H9 (cell line): ENCODE measurements around the gene CAPSL. TPM values are rescaled to one million over a fixed set of nuclear protein-coding genes. Genes with fewer than 3 reads are reported as not detected.

Experiments
- DNase-seq: peaks from one replicate; pipeline ENCODE4 v3.0.0-alpha.2; 2017
- H2AFZ ChIP-seq: one replicate; pipeline ENCODE4 v1.6.1; 2013; ENCODE audit warnings: mild to moderate bottlenecking, low read length, control low read depth, moderate library complexity
- H2AK5ac ChIP-seq: 2 replicates; pipeline ENCODE4 v1.6.1; 2013; ENCODE audit warnings: low read length, control low read depth, mixed read lengths; ENCODE audit not compliant: insufficient read length
- H2BK120ac ChIP-seq: one replicate; pipeline ENCODE4 v1.6.1; 2013; ENCODE audit warnings: low read depth, mild to moderate bottlenecking, low read length, control low read depth, inconsistent platforms; ENCODE audit not compliant: poor library complexity, severe bottlenecking
- H2BK12ac ChIP-seq: 2 replicates; pipeline ENCODE4 v1.6.1; 2013; ENCODE audit warnings: low read length, control low read depth, mixed read lengths, low read depth; ENCODE audit not compliant: insufficient read length
- H2BK15ac ChIP-seq: 2 replicates; pipeline ENCODE4 v1.6.1; 2013; ENCODE audit warnings: low read depth, low read length, control low read depth
- H2BK20ac ChIP-seq: one replicate; pipeline ENCODE4 v1.6.1; 2013; ENCODE audit warnings: low read depth, mild to moderate bottlenecking, low read length, control low read depth, inconsistent platforms; ENCODE audit not compliant: poor library complexity, severe bottlenecking
- H2BK5ac ChIP-seq: 2 replicates; pipeline ENCODE4 v1.6.1; 2013; ENCODE audit warnings: low read length, control low read depth, mixed read lengths; ENCODE audit not compliant: insufficient read length
- H3K14ac ChIP-seq: 2 replicates; pipeline ENCODE4 v1.6.1; 2013; ENCODE audit warnings: low read length, control low read depth; ENCODE audit not compliant: insufficient read depth
- H3K18ac ChIP-seq: 2 replicates; pipeline ENCODE4 v1.6.1; 2013; ENCODE audit warnings: low read depth, mild to moderate bottlenecking, mixed read lengths, low read length, control low read depth; ENCODE audit not compliant: insufficient read length
- H3K23ac ChIP-seq: 2 replicates; pipeline ENCODE4 v1.6.1; 2013; ENCODE audit warnings: low read length, control low read depth, mixed read lengths, low read depth; ENCODE audit not compliant: insufficient read length
- H3K23me2 ChIP-seq: 2 replicates; pipeline ENCODE4 v1.6.1; 2013; ENCODE audit warnings: low read depth, mild to moderate bottlenecking, mixed read lengths, low read length, control low read depth; ENCODE audit not compliant: insufficient read length, poor library complexity, severe bottlenecking
- H3K27ac ChIP-seq: 2 replicates; pipeline ENCODE4 v1.5.1; 2013; ENCODE audit warnings: low read length, control low read depth, mixed read lengths, low read depth; ENCODE audit not compliant: insufficient read length
- H3K27me3 ChIP-seq: 2 replicates; pipeline ENCODE4 v1.6.1; 2013; ENCODE audit warnings: low read length, control low read depth, inconsistent platforms; ENCODE audit not compliant: insufficient read depth
- H3K4ac ChIP-seq: 2 replicates; pipeline ENCODE4 v1.6.1; 2013; ENCODE audit warnings: low read depth, mild to moderate bottlenecking, control low read depth, inconsistent platforms, low read length, moderate library complexity
- H3K4me1 ChIP-seq: 2 replicates; pipeline ENCODE4 v1.6.1; 2013; ENCODE audit warnings: low read length, control low read depth, inconsistent platforms; ENCODE audit not compliant: insufficient read depth
- H3K4me2 ChIP-seq: 2 replicates; pipeline ENCODE4 v1.6.1; 2013; ENCODE audit warnings: low read length, control low read depth, mixed read lengths; ENCODE audit not compliant: insufficient read length, insufficient read depth
- H3K56ac ChIP-seq: 2 replicates; pipeline ENCODE4 v1.6.1; 2013; ENCODE audit warnings: low read depth, mild to moderate bottlenecking, mixed read lengths, low read length, control low read depth; ENCODE audit not compliant: insufficient read length
- H3K79me1 ChIP-seq: 2 replicates; pipeline ENCODE4 v1.6.1; 2013; ENCODE audit warnings: low read depth, mild to moderate bottlenecking, moderate library complexity, low read length, control low read depth, inconsistent platforms; ENCODE audit not compliant: insufficient read depth, poor library complexity, severe bottlenecking
- H3K79me2 ChIP-seq: 2 replicates; pipeline ENCODE4 v1.6.1; 2013; ENCODE audit warnings: low read length, control low read depth, inconsistent platforms; ENCODE audit not compliant: insufficient read depth
- H3K9ac ChIP-seq: 2 replicates; pipeline ENCODE4 v1.6.1; 2013; ENCODE audit warnings: low read length, control low read depth, mixed read lengths; ENCODE audit not compliant: insufficient read length; ENCODE audit errors: extremely low read depth
- H3K9me3 ChIP-seq: one replicate; pipeline ENCODE4 v1.6.1; 2013; ENCODE audit warnings: low read depth, low read length, inconsistent platforms; ENCODE audit not compliant: control insufficient read depth
- H3T11ph ChIP-seq: one replicate; pipeline ENCODE4 v1.6.1; 2013; ENCODE audit warnings: mild to moderate bottlenecking, low read length, control low read depth, inconsistent platforms
- H4K20me1 ChIP-seq: one replicate; pipeline ENCODE4 v1.6.1; 2013; ENCODE audit not compliant: control insufficient read depth, insufficient read length, insufficient read depth
- H4K5ac ChIP-seq: 2 replicates; pipeline ENCODE4 v1.6.1; 2013; ENCODE audit warnings: low read depth, mild to moderate bottlenecking, mixed read lengths, low read length, control low read depth; ENCODE audit not compliant: insufficient read length
- H4K8ac ChIP-seq: replicated peaks from 2 replicates; pipeline ENCODE4 v1.6.1; 2013; ENCODE audit warnings: low read length, control low read depth, mixed read lengths, low read depth; ENCODE audit not compliant: insufficient read length
- H4K91ac ChIP-seq: 2 replicates; pipeline ENCODE4 v1.6.1; 2013; ENCODE audit warnings: low read depth, mild to moderate bottlenecking, moderate library complexity, mixed read lengths, low read length, control low read depth; ENCODE audit not compliant: insufficient read length
- H3K27ac Mint-ChIP-seq, 3 experiments: 2 replicates in 2 of 3; 3 replicates in 1 of 3; pipeline ENCODE4 v1.8.0; 2020 to 2021; ENCODE audit warnings: mixed read lengths in 3 of 3, mild to moderate bottlenecking in 1 of 3, moderate library complexity in 1 of 3
- H3K27me3 Mint-ChIP-seq: 2 replicates; pipeline ENCODE4 v1.8.0; 2021; ENCODE audit warnings: low read depth, mild to moderate bottlenecking, moderate library complexity, mixed read lengths
- H3K36me3 Mint-ChIP-seq, 3 experiments: 2 replicates in 2 of 3; 3 replicates in 1 of 3; pipeline ENCODE4 v1.8.0; 2020 to 2021; ENCODE audit warnings: low read depth in 3 of 3, mixed read lengths in 3 of 3; ENCODE audit not compliant: insufficient read depth in 1 of 3
- H3K4me1 Mint-ChIP-seq, 2 experiments: 2 replicates each; pipeline ENCODE4 v1.8.0; 2020; ENCODE audit warnings: mixed read lengths in 2 of 2
- H3K4me3 Mint-ChIP-seq, 2 experiments: 2 replicates in 1 of 2; 3 replicates in 1 of 2; pipeline ENCODE4 v1.8.0; 2020 to 2021; ENCODE audit warnings: mild to moderate bottlenecking in 2 of 2, mixed read lengths in 2 of 2, moderate library complexity in 1 of 2
- H3K9me3 Mint-ChIP-seq, 2 experiments: 2 replicates in 1 of 2; 3 replicates in 1 of 2; pipeline ENCODE4 v1.8.0; 2020; ENCODE audit warnings: mild to moderate bottlenecking in 2 of 2, mixed read lengths in 2 of 2, moderate library complexity in 1 of 2
- WGBS: extraction: QIAGEN DNeasy Blood & Tissue Kit; methylation state at CpG from one replicate; pipeline ENCODE4 v1.1.7; 2013; ENCODE audit warnings: missing lambda C conversion rate, low lambda C conversion rate, mixed read lengths; ENCODE audit not compliant: insufficient read length; ENCODE audit errors: extremely low coverage; 5-methylcytosine and 5-hydroxymethylcytosine counted together
- total RNA-seq: library from RNA; stranded (reverse); gene quantifications from 2 replicates; pipeline ENCODE4 v1.2.1, GENCODE V29; 2021
- TF ChIP-seq, protein P1 (sequence below): fragments of 200-600 bp; sonication (generic); conservative IDR thresholded peaks from 3 replicates; pipeline ENCODE4 v1.8.0; 2021; ENCODE audit warnings: antibody characterized with exemption, mild to moderate bottlenecking

The CAPSL gene
- total RNA-seq, 1 experiment from 2014 or later = not detected

- Histone ChIP-seq H3K9ac (no peak overlapping the region), H3K18ac (no peak overlapping the region), H3K4me1 (no peaks in the 10 kb centered on the region), H3K56ac (no peak overlapping the region), H3K23ac (no peak overlapping the region), H2BK20ac (no peak overlapping the region), H3K79me2 (no peaks in the 10 kb centered on the region), H4K5ac (no peak overlapping the region), H2BK120ac (no peak overlapping the region), H3K27me3 (no peaks in the 10 kb centered on the region), H4K20me1 (no peaks in the 10 kb centered on the region), H3K79me1 (no peaks in the 10 kb centered on the region), H4K91ac (no peak overlapping the region), H3K27ac (no peak overlapping the region), H3K4me2 (no peak overlapping the region), H2AK5ac (no peak overlapping the region), H3K4ac (no peak overlapping the region), H2BK5ac (no peak overlapping the region), H3K14ac (no peak overlapping the region), H4K8ac (no peak overlapping the region), H3K9me3 (no peaks in the 10 kb centered on the region), H2BK15ac (no peak overlapping the region), H3T11ph (no peak overlapping the region), H3K23me2 (no peaks in the 10 kb centered on the region), H2BK12ac (no peak overlapping the region), H2AFZ (no peak overlapping the region)
- no peak for DNase-seq
- Mint-ChIP-seq H3K27me3 (no peaks in the 10 kb centered on the region), H3K9me3 (no peaks in the 10 kb centered on the region), H3K4me1 (peaks cover 0 to 5% of the 10 kb centered on the region in 2 experiments; a peak in 2 of 4 replicates), H3K36me3 (no peaks in the 10 kb centered on the region; a peak in 1 of 7 replicates), H3K27ac (no peak overlapping the region), H3K4me3 (no peak overlapping the region)
- WGBS = no CpG with 5 or more reads among the region's 5 CpGs
- TF ChIP-seq, protein P1, sequence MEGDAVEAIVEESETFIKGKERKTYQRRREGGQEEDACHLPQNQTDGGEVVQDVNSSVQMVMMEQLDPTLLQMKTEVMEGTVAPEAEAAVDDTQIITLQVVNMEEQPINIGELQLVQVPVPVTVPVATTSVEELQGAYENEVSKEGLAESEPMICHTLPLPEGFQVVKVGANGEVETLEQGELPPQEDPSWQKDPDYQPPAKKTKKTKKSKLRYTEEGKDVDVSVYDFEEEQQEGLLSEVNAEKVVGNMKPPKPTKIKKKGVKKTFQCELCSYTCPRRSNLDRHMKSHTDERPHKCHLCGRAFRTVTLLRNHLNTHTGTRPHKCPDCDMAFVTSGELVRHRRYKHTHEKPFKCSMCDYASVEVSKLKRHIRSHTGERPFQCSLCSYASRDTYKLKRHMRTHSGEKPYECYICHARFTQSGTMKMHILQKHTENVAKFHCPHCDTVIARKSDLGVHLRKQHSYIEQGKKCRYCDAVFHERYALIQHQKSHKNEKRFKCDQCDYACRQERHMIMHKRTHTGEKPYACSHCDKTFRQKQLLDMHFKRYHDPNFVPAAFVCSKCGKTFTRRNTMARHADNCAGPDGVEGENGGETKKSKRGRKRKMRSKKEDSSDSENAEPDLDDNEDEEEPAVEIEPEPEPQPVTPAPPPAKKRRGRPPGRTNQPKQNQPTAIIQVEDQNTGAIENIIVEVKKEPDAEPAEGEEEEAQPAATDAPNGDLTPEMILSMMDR = no peak
Observed at GRCh38 chr5:35887321-35888100, 50.9 kb downstream of the CAPSL start.
